H1 (cell line): ENCODE data around the gene RAB3C. TPM values are rescaled to one million over a fixed set of nuclear protein-coding genes. Genes with fewer than 3 reads are reported as not detected.

Experiments used
- CTCF ChIA-PET: fragments of 300-600 bp; sonication (Branson Sonifier 250); formaldehyde crosslinking; loops from one replicate; lab custom pipeline; 2021; ENCODE audit not compliant: partially characterized antibody; lab: Charles Lee
- POLR2A ChIA-PET: fragments of 300-600 bp; sonication (Branson Sonifier 250); formaldehyde crosslinking; loops from one replicate; lab custom pipeline; 2021; ENCODE audit warnings: inconsistent platforms; ENCODE audit not compliant: partially characterized antibody; lab: Charles Lee
- DNase-seq, 2 experiments: peaks; one replicate each; pipeline versions ENCODE4 v3.0.0 to v3.0.0-alpha.2; 2010 to 2022; ENCODE audit warnings: low spot score in 2 of 2, low read depth in 1 of 2, mixed read lengths in 1 of 2
- FAIRE-seq: peaks from 2 replicates; lab custom pipeline; 2011; peaks lifted over from hg19 to GRCh38; lab: Jason Lieb, UNC
- H2AFZ ChIP-seq: 2 replicates; pipeline ENCODE4 v1.8.1; 2012; ENCODE audit warnings: low read length, inconsistent platforms
- H2AK5ac ChIP-seq: 2 replicates; pipeline ENCODE4 v1.6.1; 2013; ENCODE audit warnings: low read depth, low read length
- H2BK120ac ChIP-seq: replicated peaks from 2 replicates; pipeline ENCODE3; 2013; ENCODE audit warnings: low read depth, low read length, inconsistent platforms
- H2BK12ac ChIP-seq: 2 replicates; pipeline ENCODE4 v1.6.1; 2013; ENCODE audit warnings: low read depth, low read length
- H2BK15ac ChIP-seq: 2 replicates; pipeline ENCODE4 v1.6.1; 2013; ENCODE audit warnings: low read length
- H2BK20ac ChIP-seq: 2 replicates; pipeline ENCODE4 v1.6.1; 2013; ENCODE audit warnings: low read length
- H2BK5ac ChIP-seq: 2 replicates; pipeline ENCODE4 v1.6.1; 2013; ENCODE audit warnings: low read depth, low read length
- H3K14ac ChIP-seq: 2 replicates; pipeline ENCODE4 v1.6.1; 2013; ENCODE audit warnings: inconsistent platforms; ENCODE audit not compliant: insufficient read length
- H3K18ac ChIP-seq: 2 replicates; pipeline ENCODE4 v1.6.1; 2013; ENCODE audit warnings: low read length; ENCODE audit errors: extremely low read depth
- H3K23ac ChIP-seq: 2 replicates; pipeline ENCODE4 v1.6.1; 2013; ENCODE audit warnings: inconsistent platforms; ENCODE audit not compliant: insufficient read length
- H3K23me2 ChIP-seq: 2 replicates; pipeline ENCODE4 v1.6.1; 2013; ENCODE audit warnings: low read depth, low read length
- H3K27ac ChIP-seq: 2 replicates; pipeline ENCODE4 v1.6.1; 2011; ENCODE audit warnings: low read depth, low read length, inconsistent platforms
- H3K27me3 ChIP-seq, 4 experiments: replicated peaks in 1 of 4; 1 replicate in 1 of 4; 2 replicates in 3 of 4; pipeline versions ENCODE4 v1.6.1 to v1.8.1; 2011 to 2013; ENCODE audit warnings: low read length in 3 of 4, mild to moderate bottlenecking in 3 of 4, inconsistent platforms in 2 of 4, mixed read lengths in 2 of 4, moderate library complexity in 1 of 4; ENCODE audit not compliant: control insufficient read depth in 3 of 4, insufficient read depth in 3 of 4; ENCODE audit errors: extremely low read depth in 1 of 4
- H3K36me3 ChIP-seq, 4 experiments: 2 replicates each; pipeline versions ENCODE4 v1.6.1 to v1.8.1; 2011 to 2013; ENCODE audit warnings: mild to moderate bottlenecking in 4 of 4, low read length in 3 of 4, moderate library complexity in 2 of 4, control low read depth in 1 of 4, inconsistent platforms in 1 of 4; ENCODE audit not compliant: insufficient read depth in 4 of 4, control insufficient read depth in 2 of 4
- H3K4ac ChIP-seq: replicated peaks from 2 replicates; pipeline ENCODE3; 2013; ENCODE audit warnings: low read length, low read depth, mixed read lengths, inconsistent platforms; ENCODE audit not compliant: insufficient read length
- H3K4me1 ChIP-seq, 4 experiments: replicated peaks in 1 of 4; 1 replicate in 1 of 4; 2 replicates in 3 of 4; pipeline versions ENCODE4 v1.6.1 to v1.8.1; 2011 to 2013; ENCODE audit warnings: low read length in 3 of 4, inconsistent platforms in 2 of 4, mixed read lengths in 1 of 4; ENCODE audit not compliant: insufficient read depth in 4 of 4, control insufficient read depth in 3 of 4
- H3K4me2 ChIP-seq, 2 experiments: 2 replicates each; pipeline versions ENCODE4 v1.6.1 to v1.8.1; 2011 to 2013; ENCODE audit warnings: low read depth in 2 of 2, low read length in 2 of 2, control low read depth in 1 of 2, inconsistent platforms in 1 of 2, mild to moderate bottlenecking in 1 of 2; ENCODE audit not compliant: insufficient read depth in 1 of 2
- H3K4me3 ChIP-seq, 4 experiments: fragments of 200-600, 300-600 bp in 1 of 4; sonication (generic), shearing (Covaris generic), sonication (Bioruptor Twin) in 1 of 4; 2 replicates each; pipeline versions ENCODE4 v1.5.1 to v1.8.1; 2011 to 2016; ENCODE audit warnings: low read length in 4 of 4, low read depth in 3 of 4, control low read depth in 2 of 4, inconsistent platforms in 2 of 4, mild to moderate bottlenecking in 2 of 4, mixed read lengths in 1 of 4, moderate library complexity in 1 of 4; ENCODE audit not compliant: insufficient read depth in 2 of 4; ENCODE audit errors: extremely low read depth in 1 of 4
- H3K56ac ChIP-seq: replicated peaks from 2 replicates; pipeline ENCODE3; 2013; ENCODE audit warnings: low read depth, mild to moderate bottlenecking, mixed read lengths, low read length, inconsistent platforms; ENCODE audit not compliant: insufficient read length
- H3K79me1 ChIP-seq: 2 replicates; pipeline ENCODE4 v1.6.1; 2013; ENCODE audit warnings: low read depth, low read length, control low read depth
- H3K79me2 ChIP-seq, 2 experiments: 2 replicates each; pipeline versions ENCODE4 v1.6.1 to v1.8.1; 2012 to 2013; ENCODE audit warnings: low read length in 2 of 2, mild to moderate bottlenecking in 2 of 2, inconsistent platforms in 1 of 2; ENCODE audit not compliant: insufficient read depth in 2 of 2, control insufficient read depth in 1 of 2
- H3K9ac ChIP-seq, 4 experiments: replicated peaks in 1 of 4; 1 replicate in 1 of 4; 2 replicates in 3 of 4; pipeline versions ENCODE4 v1.6.1 to v1.8.1; 2011 to 2013; ENCODE audit warnings: low read depth in 3 of 4, low read length in 3 of 4, control low read depth in 2 of 4, mild to moderate bottlenecking in 2 of 4, moderate library complexity in 2 of 4, inconsistent platforms in 1 of 4; ENCODE audit errors: extremely low read depth in 1 of 4
- H3K9me3 ChIP-seq, 2 experiments: 2 replicates each; pipeline versions ENCODE4 v1.6.1 to v1.8.1; 2012 to 2013; ENCODE audit warnings: mild to moderate bottlenecking in 2 of 2, moderate library complexity in 2 of 2, control low read depth in 1 of 2, inconsistent platforms in 1 of 2, low read depth in 1 of 2, low read length in 1 of 2, mixed read lengths in 1 of 2; ENCODE audit not compliant: insufficient read depth in 2 of 2
- H4K20me1 ChIP-seq, 2 experiments: replicated peaks in 1 of 2; 2 replicates each; pipeline versions ENCODE3 to v1.8.1; 2011 to 2013; ENCODE audit warnings: inconsistent platforms in 2 of 2, low read length in 2 of 2, mild to moderate bottlenecking in 1 of 2; ENCODE audit not compliant: insufficient read depth in 2 of 2, control insufficient read depth in 1 of 2
- H4K5ac ChIP-seq: 2 replicates; pipeline ENCODE4 v1.6.1; 2013; ENCODE audit warnings: low read length, low read depth, mixed read lengths, inconsistent platforms; ENCODE audit not compliant: insufficient read length
- H4K8ac ChIP-seq: 2 replicates; pipeline ENCODE4 v1.8.0; 2013; ENCODE audit warnings: mild to moderate bottlenecking, moderate library complexity, low read length, inconsistent platforms; ENCODE audit not compliant: insufficient read depth; ENCODE audit errors: extremely low read depth
- H4K91ac ChIP-seq: replicated peaks from 2 replicates; pipeline ENCODE3; 2013; ENCODE audit warnings: low read length, mixed read lengths, inconsistent platforms; ENCODE audit not compliant: insufficient read length
- CEBPB ChIP-seq: IDR thresholded peaks from 2 replicates; pipeline ENCODE4 v1.6.1; 2012; ENCODE audit warnings: low read depth, low read length
- JUND ChIP-seq: IDR thresholded peaks from 2 replicates; pipeline ENCODE4 v1.6.1; 2011; ENCODE audit warnings: mild to moderate bottlenecking, improper control_type of control experiment, low read length
- POLR2A ChIP-seq, 2 experiments: IDR thresholded peaks; 1 replicate in 1 of 2; 2 replicates in 1 of 2; pipeline ENCODE4 v1.6.1; 2011; ENCODE audit warnings: low read depth in 2 of 2, low read length in 2 of 2, mild to moderate bottlenecking in 2 of 2; ENCODE audit errors: control extremely low read depth in 1 of 2
- WGBS, 2 experiments: shearing (Covaris generic) in 1 of 2; methylation state at CpG; one replicate each; pipeline versions ENCODE4 v1.1.6 to v1.1.7; 2013 to 2015; ENCODE audit warnings: low lambda C conversion rate in 2 of 2, mixed read lengths in 2 of 2, inconsistent platforms in 1 of 2, low coverage in 1 of 2, missing lambda C conversion rate in 1 of 2; ENCODE audit not compliant: insufficient replicate concordance in 2 of 2, insufficient coverage in 1 of 2, insufficient read length in 1 of 2; ENCODE audit errors: extremely low coverage in 1 of 2, missing lambda C conversion rate in 1 of 2; 5-methylcytosine and 5-hydroxymethylcytosine counted together
- polyA plus RNA-seq, 7 experiments: library from polyadenylated mRNA; depleted of rRNA in 3 of 7; stranded (reverse) in 5 of 7; unstranded in 2 of 7; fragments of >200 nt in 5 of 7; fragments of 200-250 nt in 2 of 7; gene quantifications; 1 replicate in 5 of 7; 2 replicates in 1 of 7; 4 replicates in 1 of 7; pipeline versions ENCODE4 v1.2.1 to v1.2.3, GENCODE V29; 2011 to 2013; ENCODE audit warnings: missing spikeins in 2 of 7, mixed read lengths in 2 of 7
- total RNA-seq: library from RNA; stranded (reverse); fragmentation: NEBNext Ultra II Directional; extraction: Animal tissue kit (Norgen Biotek cat#: 25700); gene quantifications from 2 replicates; pipeline ENCODE4 v1.2.1, GENCODE V29; 2021

The RAB3C gene
- total and polyA plus RNA-seq, 2 of the 8 experiments (the other 6 are each of a cell fraction or from before 2014, with no cell fraction given) = 14.7 to 18.3 TPM

- H3K9ac ChIP-seq = no peak overlapping the region
- no peak overlapping the region for H2BK5ac ChIP-seq
- no peak overlapping the region for H3K14ac ChIP-seq
- H3K79me1 ChIP-seq = no peaks in the 10 kb centered on the region
- no peaks in the 10 kb centered on the region for H3K36me3 ChIP-seq
- no peak for DNase-seq
- no peak overlapping the region for H3K56ac ChIP-seq
- no peak overlapping the region for H2BK20ac ChIP-seq
- H4K91ac ChIP-seq = no peak overlapping the region
- H3K4ac ChIP-seq = no peak overlapping the region
- H2BK12ac ChIP-seq = no peak overlapping the region
- H3K9me3 ChIP-seq = no peaks in the 10 kb centered on the region; a peak in 1 of 4 replicates
- ChIA-PET CTCF (interaction anchor here (0.6 to 1.2 kb wide), 2 partner anchors 19 to 117 kb away, joined by 3 to 4 read pairs; no protein-coding TSS in a partner anchor), POLR2A (no interaction called here)
- no peak overlapping the region for H3K4me3 ChIP-seq
- 92% methylated on average over 4 of the region's 4 CpGs; no CpG with 5 or more reads in 1 of the 2 experiments for WGBS, 2 experiments
- H4K20me1 ChIP-seq = no peaks in the 10 kb centered on the region
- no peak for FAIRE-seq
- no peak overlapping the region for H4K8ac ChIP-seq
- H3K4me2 ChIP-seq = no peak overlapping the region
- no peak overlapping the region for H2AFZ ChIP-seq
- no peaks in the 10 kb centered on the region; the same call in 1 of the 2 replicates for H3K23me2 ChIP-seq
- no peak overlapping the region for H2BK15ac ChIP-seq
- no peak overlapping the region for H3K27ac ChIP-seq
- H3K79me2 ChIP-seq = no peaks in the 10 kb centered on the region
- H2AK5ac ChIP-seq = no peak overlapping the region
- no peaks in the 10 kb centered on the region for H3K27me3 ChIP-seq
- peaks cover 0 to 3% (median 0%) of the 10 kb centered on the region in 4 experiments; a peak in 1 of 7 replicates for H3K4me1 ChIP-seq
- no peak overlapping the region for H4K5ac ChIP-seq
- no peak overlapping the region for H2BK120ac ChIP-seq
- H3K18ac ChIP-seq = no peak overlapping the region
- H3K23ac ChIP-seq = no peak overlapping the region
- no peak for TF ChIP-seq POLR2A (IDR thresholded peaks at IDR 0.05; ENCODE audit: control extremely low read depth in 1 of 2, low read depth in 2 of 2, low read length in 2 of 2)
- no peak for TF ChIP-seq CEBPB
- no peak for TF ChIP-seq JUND
These were observed 163.4 kb downstream of the RAB3C start for GRCh38 chr5:58746321-58746720.
